HepG2 (cell line): ENCODE results near the gene GJA3. TPM values are rescaled to one million over a fixed set of nuclear protein-coding genes. Genes with fewer than 3 reads are reported as not detected.

ENCODE experiments used
- ATAC-seq: fragments of 200-7000 bp; cut with Tn5 transposase; 3 replicates; pipeline ENCODE4 v1.9.1; 2020; ENCODE audit warnings: mild to moderate bottlenecking, moderate library complexity
- BruUV-seq: library from RNA; stranded (reverse); fragments of 400-500 nt; replicated peaks from 2 replicates; lab custom pipeline; 2021; lab: Mats Ljungman, UMichigan
- CTCF ChIA-PET: fragments of 300-600 bp; formaldehyde crosslinking; extraction: SDS; loops from one replicate; lab custom pipeline; 2021; ENCODE audit warnings: low total read pairs, inconsistent platforms, low intra/inter-chr PET ratio; lab: Yijun Ruan, JAX
- POLR2A ChIA-PET: fragments of 350-600 bp; sonication (Branson Sonifier 250); formaldehyde crosslinking; loops from one replicate; lab custom pipeline; 2020; ENCODE audit warnings: antibody characterized with exemption, inconsistent platforms; lab: Yijun Ruan, JAX
- DNase-seq: peaks from one replicate; pipeline ENCODE4 v3.0.0-alpha.2; 2015; ENCODE audit warnings: low spot score
- FAIRE-seq: peaks from 3 replicates; lab custom pipeline; 2011; peaks lifted over from hg19 to GRCh38; lab: Jason Lieb, UNC
- H2AFZ ChIP-seq: one replicate; pipeline ENCODE4 v1.6.1; 2011; ENCODE audit warnings: low read length, inconsistent platforms
- H3K27ac ChIP-seq: fragments of 300-600 bp; 3 replicates; pipeline ENCODE4 v1.8.0; 2011; ENCODE audit warnings: mixed run types, mild to moderate bottlenecking, mixed read lengths, low read length, inconsistent platforms; ENCODE audit not compliant: insufficient read depth; ENCODE audit errors: extremely low read length
- H3K27me3 ChIP-seq, 2 experiments: fragments of 200-600 bp in 1 of 2; 2 replicates in 1 of 2; 3 replicates in 1 of 2; pipeline versions ENCODE4 v1.6.0 to v1.8.0; 2011; ENCODE audit warnings: low read length in 2 of 2, mild to moderate bottlenecking in 2 of 2, moderate library complexity in 2 of 2, inconsistent platforms in 1 of 2; ENCODE audit not compliant: insufficient read depth in 2 of 2, control insufficient read depth in 1 of 2
- H3K36me3 ChIP-seq, 2 experiments: fragments of 200-600 bp in 1 of 2; replicated peaks in 1 of 2; 2 replicates in 1 of 2; 3 replicates in 1 of 2; pipeline versions ENCODE4 v1.5.1 to v1.8.0; 2011; ENCODE audit warnings: low read length in 2 of 2, inconsistent platforms in 1 of 2; ENCODE audit not compliant: insufficient read depth in 2 of 2, control insufficient read depth in 1 of 2
- H3K4me1 ChIP-seq: 2 replicates; pipeline ENCODE4 v1.5.1; 2012; ENCODE audit warnings: low read length, inconsistent platforms; ENCODE audit not compliant: insufficient read depth
- H3K4me2 ChIP-seq: 2 replicates; pipeline ENCODE4 v1.6.0; 2011; ENCODE audit warnings: low read depth, low read length, inconsistent platforms
- H3K4me3 ChIP-seq, 3 experiments: fragments of 200-600 bp in 1 of 3; sonication (generic), shearing (Covaris generic) in 1 of 3; replicated peaks in 1 of 3; 2 replicates each; pipeline ENCODE4 v1.5.1; 2011 to 2016; ENCODE audit warnings: low read length in 3 of 3, inconsistent platforms in 2 of 3, low read depth in 2 of 3, mild to moderate bottlenecking in 2 of 3, control low read depth in 1 of 3, mixed read lengths in 1 of 3; ENCODE audit not compliant: insufficient read depth in 1 of 3
- H3K79me2 ChIP-seq: one replicate; pipeline ENCODE4 v1.6.1; 2011; ENCODE audit warnings: low read length, inconsistent platforms; ENCODE audit not compliant: insufficient read depth
- H3K9ac ChIP-seq: 2 replicates; pipeline ENCODE4 v1.6.0; 2011; ENCODE audit warnings: mild to moderate bottlenecking, low read depth, low read length, inconsistent platforms; ENCODE audit not compliant: insufficient read depth
- H3K9me3 ChIP-seq: 2 replicates; pipeline ENCODE4 v1.5.1; 2012; ENCODE audit warnings: mild to moderate bottlenecking, low read length
- H4K20me1 ChIP-seq: 2 replicates; pipeline ENCODE4 v1.6.0; 2011; ENCODE audit warnings: inconsistent platforms, mild to moderate bottlenecking, low read length, moderate library complexity; ENCODE audit not compliant: insufficient read depth
- CENPT ChIP-seq: sonication (generic); formaldehyde crosslinking; IDR thresholded peaks from 2 replicates; pipeline ENCODE4 v1.8.0; 2022; ENCODE audit warnings: low read depth, mild to moderate bottlenecking, moderate library complexity, missing genetic modification reagents
- DMTF1 ChIP-seq: sonication (generic); formaldehyde crosslinking; IDR thresholded peaks from 2 replicates; pipeline ENCODE4 v1.4.0; 2020; ENCODE audit warnings: mild to moderate bottlenecking, missing genetic modification reagents
- MAFF ChIP-seq: IDR thresholded peaks from 2 replicates; pipeline ENCODE4 v1.6.1; 2011; ENCODE audit warnings: low read depth, low read length, improper control_type of control experiment
- MAFK ChIP-seq, 2 experiments: IDR thresholded peaks in 1 of 2; conservative IDR thresholded peaks in 1 of 2; 2 replicates each; pipeline ENCODE4 v1.6.1; 2011; ENCODE audit warnings: improper control_type of control experiment in 2 of 2, low read length in 2 of 2
- MAX ChIP-seq: IDR thresholded peaks from 2 replicates; pipeline ENCODE4 v1.6.1; 2012; ENCODE audit warnings: inconsistent platforms
- RELA ChIP-seq: sonication (generic); formaldehyde crosslinking; IDR thresholded peaks from 2 replicates; pipeline ENCODE4 v1.4.0; 2020; ENCODE audit warnings: missing genetic modification reagents
- SKI ChIP-seq: fragments of 450-650 bp; IDR thresholded peaks from one replicate; pipeline ENCODE4 v1.6.1; 2018; ENCODE audit warnings: mild to moderate bottlenecking; ENCODE audit not compliant: partially characterized antibody
- ZFP37 ChIP-seq: sonication (generic); formaldehyde crosslinking; IDR thresholded peaks from 2 replicates; pipeline ENCODE4 v1.4.0; 2020; ENCODE audit warnings: missing genetic modification reagents, borderline replicate concordance
- ZNF260 ChIP-seq: sonication (generic); formaldehyde crosslinking; IDR thresholded peaks from 2 replicates; pipeline ENCODE4 v1.4.0; 2020; ENCODE audit warnings: missing genetic modification reagents, low read depth, mild to moderate bottlenecking, borderline replicate concordance
- ZNF354B ChIP-seq: sonication (generic); formaldehyde crosslinking; IDR thresholded peaks from 2 replicates; pipeline ENCODE4 v1.8.0; 2022; ENCODE audit warnings: mild to moderate bottlenecking, missing genetic modification reagents
- WGBS: methylation state at CpG from one replicate; pipeline ENCODE4 v1.1.6; 2017; ENCODE audit warnings: low lambda C conversion rate; 5-methylcytosine and 5-hydroxymethylcytosine counted together
- in situ Hi-C: cut with HindIII; loops from 2 replicates; pipeline ENCODE4 v1.10.0; 2017; ENCODE audit warnings: low pct_unique_long_range_greater_than_20kb; ENCODE audit not compliant: extremely low pct_ligation_motif_present
- intact Hi-C: fragments of 100-400 bp; cut with micrococcal nuclease; formaldehyde crosslinking; loops from one replicate; pipeline ENCODE4 v1.10.0; 2022; ENCODE audit not compliant: unreplicated experiment
- polyA plus RNA-seq, 8 experiments: library from polyadenylated mRNA; depleted of rRNA in 3 of 8; stranded (reverse) in 7 of 8; unstranded in 1 of 8; fragments of >200 nt; fragmentation: Illumina TruSeq in 4 of 8; extraction: Trizol in 4 of 8; gene quantifications; 2 replicates each; pipeline versions ENCODE4 v1.2.1 to v1.2.3, GENCODE V29; 2011 to 2016; ENCODE audit warnings: low read depth in 4 of 8, missing spikeins in 1 of 8, mixed read lengths in 1 of 8; ENCODE audit not compliant: insufficient read depth in 1 of 8
- total RNA-seq, 5 experiments: library from RNA; depleted of rRNA; stranded (reverse); fragments of >200 nt; fragmentation: Illumina TruSeq; extraction: Trizol; gene quantifications; 2 replicates each; pipeline ENCODE4 v1.2.3, GENCODE V29; 2016; ENCODE audit warnings: low read depth in 1 of 5

GJA3 gene
- total and polyA plus RNA-seq, 2 of the 13 experiments (the other 11 are each of a cell fraction or from before 2014, with no cell fraction given), result 0.04 TPM

GRCh38 chr13:20195801-20196200, 34.9 kb upstream of the GJA3 start (continued):
- TF ChIP-seq DMTF1 (CRISPR knock-in tag) (no peak), ZFP37 (CRISPR knock-in tag) (no peak), ZNF354B (CRISPR knock-in tag) (no peak), CENPT (no peak)
- TF ChIP-seq, all 625 proteins: peak for 0

- Histone ChIP-seq H3K27me3 (peaks cover 3 to 53% of the 10 kb centered on the region in 2 experiments), H3K9ac (no peak overlapping the region), H2AFZ (no peak overlapping the region), H3K4me2 (no peak overlapping the region), H3K27ac (no peak overlapping the region), H3K79me2 (no peaks in the 10 kb centered on the region), H4K20me1 (no peaks in the 10 kb centered on the region; the same call in 1 of the 2 replicates), H3K36me3 (no peaks in the 10 kb centered on the region), H3K4me1 (peaks cover 47% of the 10 kb centered on the region), H3K4me3 (no peak overlapping the region), H3K9me3 (no peaks in the 10 kb centered on the region)
- CTCF ChIA-PET, result no interaction called here
- POLR2A ChIA-PET, result no interaction called here
- no peak for ATAC-seq
- no peak for DNase-seq
- no TSS peak for BruUV-seq
- 78% methylated on average over 27 of the region's 27 CpGs for WGBS
- intact Hi-C loops (no loop called here), in situ Hi-C loops (loop anchor here (10.0 kb wide), 1 partner anchor 101 kb away; no protein-coding TSS in a partner anchor)
- no peak for FAIRE-seq
- TF ChIP-seq MAFK (conservative IDR thresholded peaks at IDR 0.05 in 1 of 2, IDR thresholded peaks at IDR 0.05 in 1 of 2; ENCODE audit: low read length in 2 of 2), result peak; percentile 85 to 93
- no peak for TF ChIP-seq RELA (CRISPR knock-in tag)
- peak; percentile 84 for TF ChIP-seq MAFF
- no peak for TF ChIP-seq MAX
- TF ChIP-seq SKI, result no peak
- no peak for TF ChIP-seq ZNF260 (CRISPR knock-in tag)
These were observed 33.2 kb upstream of the GJA3 start for GRCh38 chr13:20193907-20194631.
